EH (cell line): ENCODE measurements around the gene GH1.

Experiments
- DNase-seq: peaks from one replicate; pipeline ENCODE4 v3.0.0-alpha.2; 2015; ENCODE audit warnings: low read depth

The GH1 gene

GRCh38 chr17:63944736-63945499 is 26.3 kb upstream of the GH1 start:
- no peak for DNase-seq

- no peak for DNase-seq
Observed at GRCh38 chr17:63943745-63944144, 25.1 kb upstream of the GH1 start.

- no peak for DNase-seq
Observed at GRCh38 chr17:63942309-63942985, 23.8 kb upstream of the GH1 start.

- DNase-seq, result no peak
Observed at GRCh38 chr17:63941751-63942150, 23.1 kb upstream of the GH1 start.

GRCh38 chr17:63941162-63941561 is 22.5 kb upstream of the GH1 start:
- no peak for DNase-seq

- no peak for DNase-seq
Observed at GRCh38 chr17:63940584-63940983, 21.9 kb upstream of the GH1 start.

GRCh38 chr17:63939884-63940283 is 21.2 kb upstream of the GH1 start:
- DNase-seq, result no peak

- DNase-seq, result no peak
Observed at GRCh38 chr17:63939401-63939800, 20.8 kb upstream of the GH1 start.

- no peak for DNase-seq
Observed at GRCh38 chr17:63937920-63938319, 19.3 kb upstream of the GH1 start.

- no peak for DNase-seq
Observed at GRCh38 chr17:63937319-63937718, 18.7 kb upstream of the GH1 start.

GRCh38 chr17:63934183-63935112 is 15.8 kb upstream of the GH1 start:
- DNase-seq, result no peak

- DNase-seq, result no peak
Observed at GRCh38 chr17:63933598-63933997, 15.0 kb upstream of the GH1 start.

- DNase-seq, result no peak
Observed at GRCh38 chr17:63932721-63933120, 14.1 kb upstream of the GH1 start.

- DNase-seq, result no peak
Observed at GRCh38 chr17:63931981-63932561, 13.4 kb upstream of the GH1 start, which contains the start of gene CD79B. Gene CD79B (minus strand): TSS chr17:63932331. CDS start chr17:63932261, 70 bp downstream.

- peak; percentile 31 for DNase-seq
Observed at GRCh38 chr17:63930951-63931575, 12.4 kb upstream of the GH1 start.

- peak; percentile 20 for DNase-seq
Observed at GRCh38 chr17:63929860-63930766, 11.5 kb upstream of the GH1 start.

- DNase-seq, result no peak
Observed at GRCh38 chr17:63928966-63929695, 10.5 kb upstream of the GH1 start.

- DNase-seq, result no peak
Observed at GRCh38 chr17:63928172-63928666, 9.6 kb upstream of the GH1 start.

GRCh38 chr17:63927464-63928171 is 9.0 kb upstream of the GH1 start:
- DNase-seq, result no peak
